HepG2 (cell line): ENCODE measurements around the gene COPE. TPM values are rescaled to one million over a fixed set of nuclear protein-coding genes. Genes with fewer than 3 reads are reported as not detected.

Source experiments
- ATF7 ChIP-seq, 2 experiments: fragments of 450-650 bp in 1 of 2; sonication (generic) in 1 of 2; formaldehyde crosslinking in 1 of 2; IDR thresholded peaks; 2 replicates each; pipeline versions ENCODE4 v1.4.0 to v1.6.1; 2016 to 2020; ENCODE audit warnings: antibody characterized with exemption in 1 of 2, mild to moderate bottlenecking in 1 of 2, missing genetic modification reagents in 1 of 2
- FOXA3 ChIP-seq: IDR thresholded peaks from 2 replicates; pipeline ENCODE4 v1.6.1; 2016; ENCODE audit warnings: missing genetic modification reagents, missing compliant biosample characterization
- HOXA3 ChIP-seq: sonication (generic); formaldehyde crosslinking; IDR thresholded peaks from 2 replicates; pipeline ENCODE4 v1.5.0; 2020; ENCODE audit warnings: missing genetic modification reagents
- IRF9 ChIP-seq: sonication (generic); formaldehyde crosslinking; IDR thresholded peaks from 2 replicates; pipeline ENCODE4 v1.8.0; 2022; ENCODE audit warnings: missing genetic modification reagents, mild to moderate bottlenecking, borderline replicate concordance
- MYPOP ChIP-seq: sonication (generic); formaldehyde crosslinking; IDR thresholded peaks from 2 replicates; pipeline ENCODE4 v1.8.1; 2023; ENCODE audit warnings: mild to moderate bottlenecking, moderate library complexity, missing genetic modification reagents
- NR1H2 ChIP-seq: sonication (generic); formaldehyde crosslinking; IDR thresholded peaks from 2 replicates; pipeline ENCODE4 v1.8.1; 2022; ENCODE audit warnings: low read depth, missing genetic modification reagents, borderline replicate concordance
- RNF219 ChIP-seq: sonication (generic); formaldehyde crosslinking; IDR thresholded peaks from 2 replicates; pipeline ENCODE4 v1.5.0; 2020; ENCODE audit warnings: mild to moderate bottlenecking, missing genetic modification reagents
- STAG1 ChIP-seq: sonication (generic); formaldehyde crosslinking; IDR thresholded peaks from 2 replicates; pipeline ENCODE4 v1.4.0; 2020; ENCODE audit warnings: missing genetic modification reagents
- STAT6 ChIP-seq: sonication (generic); formaldehyde crosslinking; IDR thresholded peaks from 2 replicates; pipeline ENCODE4 v1.4.0; 2020; ENCODE audit warnings: missing genetic modification reagents, mild to moderate bottlenecking, borderline replicate concordance
- ZNF446 ChIP-seq: sonication (generic); formaldehyde crosslinking; IDR thresholded peaks from 2 replicates; pipeline ENCODE4 v1.5.0; 2020; ENCODE audit warnings: mild to moderate bottlenecking, missing genetic modification reagents
- ZNF512B ChIP-seq: sonication (generic); formaldehyde crosslinking; IDR thresholded peaks from 2 replicates; pipeline ENCODE4 v1.5.1; 2020; ENCODE audit warnings: missing genetic modification reagents, mild to moderate bottlenecking, borderline replicate concordance
- ZNF598 ChIP-seq: sonication (generic); formaldehyde crosslinking; IDR thresholded peaks from 2 replicates; pipeline ENCODE4 v1.5.1; 2020; ENCODE audit warnings: mild to moderate bottlenecking, missing genetic modification reagents, borderline replicate concordance
- ZNF670 ChIP-seq: sonication (generic); formaldehyde crosslinking; IDR thresholded peaks from 2 replicates; pipeline ENCODE4 v1.8.0; 2022; ENCODE audit warnings: mild to moderate bottlenecking, missing genetic modification reagents, borderline replicate concordance
- ZNF704 ChIP-seq: sonication (generic); formaldehyde crosslinking; IDR thresholded peaks from 2 replicates; pipeline ENCODE4 v1.8.1; 2023; ENCODE audit warnings: mild to moderate bottlenecking, inconsistent platforms, moderate library complexity, missing genetic modification reagents, borderline replicate concordance
- polyA plus RNA-seq, 8 experiments: library from polyadenylated mRNA; depleted of rRNA in 3 of 8; stranded (reverse) in 7 of 8; unstranded in 1 of 8; fragments of >200 nt; fragmentation: Illumina TruSeq in 4 of 8; extraction: Trizol in 4 of 8; gene quantifications; 2 replicates each; pipeline versions ENCODE4 v1.2.1 to v1.2.3, GENCODE V29; 2011 to 2016; ENCODE audit warnings: low read depth in 4 of 8, missing spikeins in 1 of 8, mixed read lengths in 1 of 8; ENCODE audit not compliant: insufficient read depth in 1 of 8
- total RNA-seq, 5 experiments: library from RNA; depleted of rRNA; stranded (reverse); fragments of >200 nt; fragmentation: Illumina TruSeq; extraction: Trizol; gene quantifications; 2 replicates each; pipeline ENCODE4 v1.2.3, GENCODE V29; 2016; ENCODE audit warnings: low read depth in 1 of 5

COPE gene
- total and polyA plus RNA-seq, 2 of the 13 experiments (the other 11 are each of a cell fraction or from before 2014, with no cell fraction given): 189 to 205 TPM

- no peak for TF ChIP-seq ZNF512B (CRISPR knock-in tag)
- TF ChIP-seq MYPOP (CRISPR knock-in tag): no peak
- no peak for TF ChIP-seq ATF7 (IDR thresholded peaks at IDR 0.05)
- no peak for TF ChIP-seq ATF7 (CRISPR knock-in tag; IDR thresholded peaks at IDR 0.05)
- TF ChIP-seq NR1H2: no peak
- no peak for TF ChIP-seq STAT6 (CRISPR knock-in tag)
- TF ChIP-seq STAG1: peak; percentile 67
- 0 out of 2 replicates have a peak, but pooled peaks have one; percentile 35 for TF ChIP-seq ZNF446
- 0 out of 2 replicates have a peak, but pooled peaks have one; percentile 35 for TF ChIP-seq IRF9 (CRISPR knock-in tag)
- TF ChIP-seq ZNF598 (CRISPR knock-in tag): no peak
- peak; percentile 55 for TF ChIP-seq HOXA3 (CRISPR knock-in tag)
- no peak for TF ChIP-seq ZNF704 (CRISPR knock-in tag)
- TF ChIP-seq ZNF670: no peak
- TF ChIP-seq FOXA3 (CRISPR knock-in tag): no peak
- no peak for TF ChIP-seq RNF219 (CRISPR knock-in tag)
Measured at GRCh38 chr19:18865973-18866799, 53.0 kb downstream of the COPE start (continued).
